Astrocyte of the cerebellum (primary cell): ENCODE results near the gene KCTD5.
"Not testable (repeated sequence)": the region's sequence is repeated elsewhere in the genome, so short reads cannot be mapped to it uniquely, and the experiment has no call there.

ENCODE experiments used
- DNase-seq: peaks from one replicate; pipeline ENCODE4 v3.0.0-alpha.2; 2011; ENCODE audit warnings: low read depth
- H3K4me3 ChIP-seq: 2 replicates; pipeline ENCODE4 v1.5.1; 2011; ENCODE audit warnings: mild to moderate bottlenecking, low read depth, low read length, moderate library complexity
- CTCF ChIP-seq: IDR thresholded peaks from 2 replicates; pipeline ENCODE4 v1.5.1; 2012; ENCODE audit warnings: low read length, low read depth, moderate library complexity, mild to moderate bottlenecking; ENCODE audit errors: missing control alignments
- in situ Hi-C: cut with HindIII; loops from 2 replicates; pipeline ENCODE4 v1.10.0; 2017; ENCODE audit warnings: low sequenced_read_pairs

Gene KCTD5

GRCh38 chr16:2671741-2672140, 10.6 kb upstream of the KCTD5 start:
- DNase-seq = no peak
- in situ Hi-C loops = no loop called here
- TF ChIP-seq CTCF = no peak
- H3K4me3 ChIP-seq = peak overlapping the region; percentile 39

- in situ Hi-C loops = no loop called here
- H3K4me3 ChIP-seq = peak overlapping the region; percentile 59
- no peak for TF ChIP-seq CTCF
- peak; percentile 76 for DNase-seq
Observed at GRCh38 chr16:2673066-2673999, 9.0 kb upstream of the KCTD5 start.

- DNase-seq = no peak
- H3K4me3 ChIP-seq = no peak overlapping the region
- in situ Hi-C loops = no loop called here
- no peak for TF ChIP-seq CTCF
Observed at GRCh38 chr16:2675021-2675420, 7.3 kb upstream of the KCTD5 start.

GRCh38 chr16:2675714-2676113, 6.6 kb upstream of the KCTD5 start:
- no peak for TF ChIP-seq CTCF
- DNase-seq = no peak
- in situ Hi-C loops = no loop called here
- H3K4me3 ChIP-seq = no peak overlapping the region

- in situ Hi-C loops, DNase-seq: not testable (repeated sequence)
Observed at GRCh38 chr16:2676937-2677336, 5.4 kb upstream of the KCTD5 start.

GRCh38 chr16:2678206-2678965, 3.9 kb upstream of the KCTD5 start:
- DNase-seq, H3K4me3 ChIP-seq, in situ Hi-C loops: not testable (repeated sequence)

More at GRCh38 chr16:2676937-2677336, 5.4 kb upstream of the KCTD5 start:
- H3K4me3 ChIP-seq = not testable (repeated sequence)

- in situ Hi-C loops, H3K4me3 ChIP-seq, DNase-seq: not testable (repeated sequence)
Observed at GRCh38 chr16:2679902-2680301, 2.4 kb upstream of the KCTD5 start.

GRCh38 chr16:2680360-2680759, 2.0 kb upstream of the KCTD5 start:
- DNase-seq = not testable (repeated sequence)

GRCh38 chr16:2683041-2683440, 718 bp downstream of the KCTD5 start:
- DNase-seq, in situ Hi-C loops: not testable (repeated sequence)
- peak overlapping the region; percentile 97 for H3K4me3 ChIP-seq

More at GRCh38 chr16:2680360-2680759, 2.0 kb upstream of the KCTD5 start:
- H3K4me3 ChIP-seq, in situ Hi-C loops: not testable (repeated sequence)

GRCh38 chr16:2686075-2686474, 3.8 kb downstream of the KCTD5 start:
- in situ Hi-C loops, DNase-seq, H3K4me3 ChIP-seq: not testable (repeated sequence)
